SK-N-SH (cell line): ENCODE results near the gene WDR26. TPM values are rescaled to one million over a fixed set of nuclear protein-coding genes. Genes with fewer than 3 reads are reported as not detected.

Experiments
- CTCF ChIA-PET: fragments of 300-600, 350-600 bp; formaldehyde crosslinking; extraction: SDS; loops from one replicate; lab custom pipeline; 2021; lab: Yijun Ruan, JAX
- POLR2A ChIA-PET: fragments of 350-600 bp; sonication (Branson Sonifier 250); formaldehyde crosslinking; extraction: SDS; loops from one replicate; lab custom pipeline; 2020; ENCODE audit warnings: antibody characterized with exemption, inconsistent platforms; lab: Yijun Ruan, JAX
- DNase-seq: peaks from one replicate; pipeline ENCODE4 v3.0.0; 2012
- H2AFZ ChIP-seq: fragments of 200-600 bp; sonication (generic); 2 replicates; pipeline ENCODE4 v1.8.1; 2016; ENCODE audit warnings: antibody characterized with exemption, mild to moderate bottlenecking, low read depth
- H3F3A ChIP-seq: fragments of 200-600 bp; sonication (generic); replicated peaks from 2 replicates; pipeline ENCODE3; 2016; ENCODE audit warnings: antibody characterized with exemption, mild to moderate bottlenecking; ENCODE audit not compliant: insufficient read depth
- H3K27ac ChIP-seq, 2 experiments: fragments of 200-500 bp in 1 of 2; fragments of 200-600 bp in 1 of 2; sonication (Bioruptor generic) in 1 of 2; sonication (generic), shearing (Covaris generic) in 1 of 2; 2 replicates each; pipeline versions ENCODE4 v1.5.1 to v1.6.1; 2014 to 2016; ENCODE audit warnings: low read depth in 2 of 2, inconsistent platforms in 1 of 2, low read length in 1 of 2, mild to moderate bottlenecking in 1 of 2, mixed read lengths in 1 of 2
- H3K27me3 ChIP-seq: fragments of 200-600 bp; sonication (generic), shearing (Covaris generic); 2 replicates; pipeline ENCODE4 v1.6.1; 2016; ENCODE audit warnings: mixed run types; ENCODE audit not compliant: insufficient read depth
- H3K36me3 ChIP-seq, 2 experiments: fragments of 200-500 bp in 1 of 2; fragments of 200-600 bp in 1 of 2; sonication (Bioruptor generic) in 1 of 2; sonication (generic) in 1 of 2; replicated peaks in 1 of 2; 2 replicates each; pipeline versions ENCODE3 to v1.5.1; 2014 to 2016; ENCODE audit warnings: low read length in 1 of 2, mild to moderate bottlenecking in 1 of 2; ENCODE audit not compliant: insufficient read depth in 2 of 2, control insufficient read depth in 1 of 2
- H3K4me1 ChIP-seq, 2 experiments: fragments of 200-500 bp in 1 of 2; fragments of 200-600 bp in 1 of 2; sonication (Bioruptor generic) in 1 of 2; sonication (generic), shearing (Covaris generic) in 1 of 2; 2 replicates each; pipeline versions ENCODE4 v1.5.1 to v1.6.1; 2014 to 2016; ENCODE audit warnings: low read depth in 1 of 2, low read length in 1 of 2, mixed run types in 1 of 2; ENCODE audit not compliant: insufficient read depth in 2 of 2, control insufficient read depth in 1 of 2
- H3K4me2 ChIP-seq: fragments of 200-600 bp; sonication (generic), shearing (Covaris generic); 2 replicates; pipeline ENCODE4 v1.6.1; 2017; ENCODE audit warnings: mixed run types
- H3K4me3 ChIP-seq, 2 experiments: fragments of 200-500 bp in 1 of 2; fragments of 200-600 bp in 1 of 2; sonication (Bioruptor generic) in 1 of 2; sonication (generic), shearing (Covaris generic) in 1 of 2; 2 replicates each; pipeline versions ENCODE4 v1.5.1 to v1.8.1; 2014 to 2016; ENCODE audit warnings: low read depth in 2 of 2, inconsistent platforms in 1 of 2, low read length in 1 of 2, mild to moderate bottlenecking in 1 of 2, mixed read lengths in 1 of 2, moderate library complexity in 1 of 2
- H3K79me2 ChIP-seq: fragments of 200-600 bp; sonication (generic); 2 replicates; pipeline ENCODE4 v1.8.1; 2017; ENCODE audit warnings: mild to moderate bottlenecking; ENCODE audit not compliant: insufficient read depth
- H3K9ac ChIP-seq: fragments of 200-600 bp; sonication (generic); 2 replicates; pipeline ENCODE4 v1.6.1; 2017; ENCODE audit warnings: mixed run types
- H3K9me2 ChIP-seq: fragments of 200-600 bp; sonication (generic); 2 replicates; pipeline ENCODE4 v1.6.1; 2017; ENCODE audit warnings: mixed run types
- H3K9me3 ChIP-seq: fragments of 200-600 bp; sonication (generic); 2 replicates; pipeline ENCODE4 v1.6.1; 2017; ENCODE audit warnings: mixed run types, mild to moderate bottlenecking, moderate library complexity
- H4K20me1 ChIP-seq: fragments of 200-600 bp; sonication (generic); 2 replicates; pipeline ENCODE4 v1.6.1; 2017; ENCODE audit warnings: mild to moderate bottlenecking, mixed run types; ENCODE audit not compliant: insufficient read depth
- CHD2 ChIP-seq: fragments of 150-350 bp; IDR thresholded peaks from 2 replicates; pipeline ENCODE4 v1.6.1; 2018; ENCODE audit warnings: low read length; ENCODE audit not compliant: partially characterized antibody
- EP300 ChIP-seq, 2 experiments: IDR thresholded peaks; 2 replicates each; pipeline versions ENCODE4 v1.4.0 to v1.6.1; 2012; ENCODE audit warnings: borderline replicate concordance in 1 of 2, low read depth in 1 of 2, low read length in 1 of 2
- FOXJ3 ChIP-seq: sonication (generic); formaldehyde crosslinking; IDR thresholded peaks from 2 replicates; pipeline ENCODE4 v1.5.1; 2020; ENCODE audit warnings: mild to moderate bottlenecking, missing genetic modification reagents
- FOXM1 ChIP-seq: IDR thresholded peaks from 2 replicates; pipeline ENCODE4 v1.4.0; 2012; ENCODE audit warnings: low read depth, mild to moderate bottlenecking
- GABPA ChIP-seq: IDR thresholded peaks from 2 replicates; pipeline ENCODE4 v1.4.0; 2012; ENCODE audit warnings: low read depth, mild to moderate bottlenecking
- GATA2 ChIP-seq: sonication (generic); formaldehyde crosslinking; IDR thresholded peaks from 2 replicates; pipeline ENCODE4 v1.5.0; 2020; ENCODE audit warnings: mild to moderate bottlenecking, missing genetic modification reagents
- MEF2A ChIP-seq: IDR thresholded peaks from 2 replicates; pipeline ENCODE4 v1.4.0; 2012; ENCODE audit warnings: low read depth, borderline replicate concordance
- MXI1 ChIP-seq: IDR thresholded peaks from 2 replicates; pipeline ENCODE4 v1.6.1; 2012; ENCODE audit warnings: mild to moderate bottlenecking, low read depth, low read length, improper control_type of control experiment
- NRF1 ChIP-seq: IDR thresholded peaks from 2 replicates; pipeline ENCODE4 v1.6.1; 2012; ENCODE audit warnings: low read depth, mild to moderate bottlenecking, low read length
- POLR2AphosphoS5 ChIP-seq: IDR thresholded peaks from 2 replicates; pipeline ENCODE4 v1.6.1; 2012; ENCODE audit warnings: low read depth, low read length
- RCOR1 ChIP-seq: fragments of 150-350 bp; IDR thresholded peaks from 2 replicates; pipeline ENCODE4 v1.6.1; 2017; ENCODE audit warnings: antibody characterized with exemption, low read length
- RFX5 ChIP-seq: IDR thresholded peaks from 2 replicates; pipeline ENCODE4 v1.6.1; 2012; ENCODE audit warnings: mild to moderate bottlenecking, improper control_type of control experiment, low read length
- RXRA ChIP-seq: IDR thresholded peaks from 2 replicates; pipeline ENCODE4 v1.4.0; 2012; ENCODE audit warnings: low read depth, mild to moderate bottlenecking, borderline replicate concordance
- SIN3A ChIP-seq: IDR thresholded peaks from 2 replicates; pipeline ENCODE4 v1.6.1; 2012; ENCODE audit warnings: low read depth, mild to moderate bottlenecking, low read length, moderate library complexity, borderline replicate concordance
- TAF1 ChIP-seq: IDR thresholded peaks from 2 replicates; pipeline ENCODE4 v1.6.1; 2012; ENCODE audit warnings: low read depth, mild to moderate bottlenecking, low read length, moderate library complexity, borderline replicate concordance
- YY1 ChIP-seq: IDR thresholded peaks from 2 replicates; pipeline ENCODE4 v1.4.0; 2012; ENCODE audit warnings: low read depth, mild to moderate bottlenecking
- WGBS: methylation state at CpG from one replicate; pipeline ENCODE4 v1.1.6; 2017; ENCODE audit warnings: low lambda C conversion rate; 5-methylcytosine and 5-hydroxymethylcytosine counted together
- polyA plus RNA-seq, 3 experiments: library from polyadenylated mRNA; depleted of rRNA; stranded (reverse); fragments of >200 nt; gene quantifications; 2 replicates each; pipeline ENCODE4 v1.2.3, GENCODE V29; 2012
- TF ChIP-seq, protein P1 (sequence below): IDR thresholded peaks from 2 replicates; pipeline ENCODE4 v1.4.0; 2012; ENCODE audit warnings: low read depth, borderline replicate concordance
- TF ChIP-seq, protein P2 (sequence below): fragments of 150-350 bp; IDR thresholded peaks from 2 replicates; pipeline ENCODE4 v1.6.1; 2016; ENCODE audit warnings: mild to moderate bottlenecking, low read depth, low read length
- TF ChIP-seq, protein P3 (sequence below): IDR thresholded peaks from 2 replicates; pipeline ENCODE4 v1.4.0; 2012; ENCODE audit warnings: low read depth, borderline replicate concordance
- TF ChIP-seq, protein P4 (sequence below): IDR thresholded peaks from 2 replicates; pipeline ENCODE4; 2012
- TF ChIP-seq, protein P5 (sequence below): fragments of 200-600 bp; sonication (generic); IDR thresholded peaks from 2 replicates; pipeline ENCODE4 v1.6.1; 2017; ENCODE audit warnings: antibody characterized with exemption, mild to moderate bottlenecking, moderate library complexity

WDR26 gene
- 21.2 and 21.9 TPM in 2 replicates for polyA plus RNA-seq (2012; rRNA removed)
- 45.6 and 46.1 TPM in 2 replicates for polyA plus RNA-seq (2012; cell fraction: cytosol; rRNA removed)
- polyA plus RNA-seq (2012; cell fraction: nucleus; rRNA removed) = 21.5 and 50.0 TPM in 2 replicates

DNA sequence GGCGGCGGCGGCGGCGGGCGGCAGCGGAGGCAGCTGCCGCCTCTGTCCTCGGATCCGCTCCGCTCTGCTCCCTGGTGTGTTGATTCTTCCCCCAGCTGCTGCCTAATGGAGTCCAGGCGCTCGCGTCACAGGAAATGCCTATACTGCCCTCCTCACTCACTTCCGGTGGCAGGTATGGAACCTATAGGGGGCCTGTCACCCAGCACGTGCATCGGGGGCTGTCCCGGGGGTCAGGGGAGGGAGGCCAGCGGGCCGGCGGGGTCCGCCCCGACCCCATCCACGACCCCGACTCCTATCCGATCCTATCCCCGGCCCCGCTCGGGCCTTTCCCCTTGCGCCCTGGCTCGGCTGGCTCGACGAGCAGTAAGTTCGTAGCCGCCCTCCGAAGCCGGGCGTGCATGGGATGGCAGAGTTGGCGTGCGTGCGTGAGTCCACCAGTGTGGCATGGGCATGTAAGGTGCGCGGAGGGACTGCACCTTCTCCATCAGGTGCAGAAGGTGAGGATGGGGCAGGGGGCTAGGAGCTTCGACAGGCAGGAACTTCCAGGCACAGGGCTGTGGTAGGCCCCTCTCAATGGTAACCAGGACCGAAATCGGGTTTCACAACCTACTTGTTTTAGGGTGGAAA, at the start of gene WDR26:
Gene WDR26, minus strand, starts transcription at position 107 of the 627 bp plus-strand sequence.
- CTCF ChIA-PET = interaction anchor here (1.0 kb wide), 2 partner anchors 736 to 738 kb away, joined by 3 read pairs; no protein-coding TSS in a partner anchor
- Histone ChIP-seq H3K36me3 (peaks cover 15 to 29% of the 10 kb centered on the region in 2 experiments), H3K79me2 (peaks cover 67% of the 10 kb centered on the region), H3K27ac (peak within 1 kb of the TSS; percentile 81 to 85), H3K4me2 (peak within 1 kb of the TSS; percentile 98), H3K27me3 (no peaks in the 10 kb centered on the region), H2AFZ (peak within 1 kb of the TSS; percentile 96), H3K4me1 (peaks cover 13 to 43% of the 10 kb centered on the region in 2 experiments; a peak in 3 of 4 replicates), H3K4me3 (peak within 1 kb of the TSS; percentile 76 to 99), H3K9me3 (no peaks in the 10 kb centered on the region), H3K9ac (peak within 1 kb of the TSS; percentile 81), H3K9me2 (no peaks in the 10 kb centered on the region), H3F3A (peaks cover 34% of the 10 kb centered on the region), H4K20me1 (peaks cover 30% of the 10 kb centered on the region)
- WGBS = no CpG with 5 or more reads among the region's 46 CpGs
- POLR2A ChIA-PET = interaction anchor here (0.7 kb wide), 1 partner anchor 108 kb away, joined by 3 read pairs; no protein-coding TSS in a partner anchor
- DNase-seq = peak; percentile 95
- TF ChIP-seq MEF2A (no peak), FOXJ3 (CRISPR knock-in tag) (no peak), GATA2 (CRISPR knock-in tag) (no peak), SIN3A (peak; percentile 90), MXI1 (peak; percentile 99), TAF1 (peak; percentile 86), POLR2AphosphoS5 (peak; percentile 86), RXRA (no peak), FOXM1 (no peak), YY1 (peak; percentile 85; the same call in 1 of the 2 replicates), CHD2 (peak; percentile 15), RFX5 (no peak), EP300 (IDR thresholded peaks at IDR 0.05; ENCODE audit: borderline replicate concordance in 1 of 2, low read depth in 1 of 2, low read length in 1 of 2) (no peak), GABPA (peak; percentile 88), RCOR1 (peak; percentile 60; the same call in 1 of the 2 replicates), NRF1 (no peak)
- TF ChIP-seq, protein P1, sequence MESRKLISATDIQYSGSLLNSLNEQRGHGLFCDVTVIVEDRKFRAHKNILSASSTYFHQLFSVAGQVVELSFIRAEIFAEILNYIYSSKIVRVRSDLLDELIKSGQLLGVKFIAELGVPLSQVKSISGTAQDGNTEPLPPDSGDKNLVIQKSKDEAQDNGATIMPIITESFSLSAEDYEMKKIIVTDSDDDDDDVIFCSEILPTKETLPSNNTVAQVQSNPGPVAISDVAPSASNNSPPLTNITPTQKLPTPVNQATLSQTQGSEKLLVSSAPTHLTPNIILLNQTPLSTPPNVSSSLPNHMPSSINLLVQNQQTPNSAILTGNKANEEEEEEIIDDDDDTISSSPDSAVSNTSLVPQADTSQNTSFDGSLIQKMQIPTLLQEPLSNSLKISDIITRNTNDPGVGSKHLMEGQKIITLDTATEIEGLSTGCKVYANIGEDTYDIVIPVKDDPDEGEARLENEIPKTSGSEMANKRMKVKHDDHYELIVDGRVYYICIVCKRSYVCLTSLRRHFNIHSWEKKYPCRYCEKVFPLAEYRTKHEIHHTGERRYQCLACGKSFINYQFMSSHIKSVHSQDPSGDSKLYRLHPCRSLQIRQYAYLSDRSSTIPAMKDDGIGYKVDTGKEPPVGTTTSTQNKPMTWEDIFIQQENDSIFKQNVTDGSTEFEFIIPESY = no peak
- TF ChIP-seq, protein P2, sequence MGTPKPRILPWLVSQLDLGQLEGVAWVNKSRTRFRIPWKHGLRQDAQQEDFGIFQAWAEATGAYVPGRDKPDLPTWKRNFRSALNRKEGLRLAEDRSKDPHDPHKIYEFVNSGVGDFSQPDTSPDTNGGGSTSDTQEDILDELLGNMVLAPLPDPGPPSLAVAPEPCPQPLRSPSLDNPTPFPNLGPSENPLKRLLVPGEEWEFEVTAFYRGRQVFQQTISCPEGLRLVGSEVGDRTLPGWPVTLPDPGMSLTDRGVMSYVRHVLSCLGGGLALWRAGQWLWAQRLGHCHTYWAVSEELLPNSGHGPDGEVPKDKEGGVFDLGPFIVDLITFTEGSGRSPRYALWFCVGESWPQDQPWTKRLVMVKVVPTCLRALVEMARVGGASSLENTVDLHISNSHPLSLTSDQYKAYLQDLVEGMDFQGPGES = no peak
- TF ChIP-seq, protein P3, sequence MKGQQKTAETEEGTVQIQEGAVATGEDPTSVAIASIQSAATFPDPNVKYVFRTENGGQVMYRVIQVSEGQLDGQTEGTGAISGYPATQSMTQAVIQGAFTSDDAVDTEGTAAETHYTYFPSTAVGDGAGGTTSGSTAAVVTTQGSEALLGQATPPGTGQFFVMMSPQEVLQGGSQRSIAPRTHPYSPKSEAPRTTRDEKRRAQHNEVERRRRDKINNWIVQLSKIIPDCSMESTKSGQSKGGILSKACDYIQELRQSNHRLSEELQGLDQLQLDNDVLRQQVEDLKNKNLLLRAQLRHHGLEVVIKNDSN = peak; percentile 76
- TF ChIP-seq, protein P4, sequence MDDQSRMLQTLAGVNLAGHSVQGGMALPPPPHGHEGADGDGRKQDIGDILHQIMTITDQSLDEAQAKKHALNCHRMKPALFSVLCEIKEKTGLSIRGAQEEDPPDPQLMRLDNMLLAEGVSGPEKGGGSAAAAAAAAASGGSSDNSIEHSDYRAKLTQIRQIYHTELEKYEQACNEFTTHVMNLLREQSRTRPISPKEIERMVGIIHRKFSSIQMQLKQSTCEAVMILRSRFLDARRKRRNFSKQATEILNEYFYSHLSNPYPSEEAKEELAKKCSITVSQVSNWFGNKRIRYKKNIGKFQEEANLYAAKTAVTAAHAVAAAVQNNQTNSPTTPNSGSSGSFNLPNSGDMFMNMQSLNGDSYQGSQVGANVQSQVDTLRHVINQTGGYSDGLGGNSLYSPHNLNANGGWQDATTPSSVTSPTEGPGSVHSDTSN = peak; percentile 24; the same call in 1 of the 2 replicates
- TF ChIP-seq, protein P5, sequence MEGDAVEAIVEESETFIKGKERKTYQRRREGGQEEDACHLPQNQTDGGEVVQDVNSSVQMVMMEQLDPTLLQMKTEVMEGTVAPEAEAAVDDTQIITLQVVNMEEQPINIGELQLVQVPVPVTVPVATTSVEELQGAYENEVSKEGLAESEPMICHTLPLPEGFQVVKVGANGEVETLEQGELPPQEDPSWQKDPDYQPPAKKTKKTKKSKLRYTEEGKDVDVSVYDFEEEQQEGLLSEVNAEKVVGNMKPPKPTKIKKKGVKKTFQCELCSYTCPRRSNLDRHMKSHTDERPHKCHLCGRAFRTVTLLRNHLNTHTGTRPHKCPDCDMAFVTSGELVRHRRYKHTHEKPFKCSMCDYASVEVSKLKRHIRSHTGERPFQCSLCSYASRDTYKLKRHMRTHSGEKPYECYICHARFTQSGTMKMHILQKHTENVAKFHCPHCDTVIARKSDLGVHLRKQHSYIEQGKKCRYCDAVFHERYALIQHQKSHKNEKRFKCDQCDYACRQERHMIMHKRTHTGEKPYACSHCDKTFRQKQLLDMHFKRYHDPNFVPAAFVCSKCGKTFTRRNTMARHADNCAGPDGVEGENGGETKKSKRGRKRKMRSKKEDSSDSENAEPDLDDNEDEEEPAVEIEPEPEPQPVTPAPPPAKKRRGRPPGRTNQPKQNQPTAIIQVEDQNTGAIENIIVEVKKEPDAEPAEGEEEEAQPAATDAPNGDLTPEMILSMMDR = peak; percentile 22
